GM19467 (cell line): Measurements from ENCODE around the gene TEX22.

Experiments
- ATAC-seq: cut with Tn5 transposase; IDR thresholded peaks from one replicate; pipeline ENCODE4 v1.9.1; 2021; ENCODE audit warnings: mild to moderate bottlenecking, moderate library complexity; ENCODE audit not compliant: unreplicated experiment

Gene TEX22

GRCh38 chr14:105384041-105384557 is 14.2 kb upstream of the TEX22 start:
- ATAC-seq, result no peak

GRCh38 chr14:105384605-105385321 is 13.6 kb upstream of the TEX22 start:
- no peak for ATAC-seq

- no peak for ATAC-seq
These were observed 13.1 kb upstream of the TEX22 start for GRCh38 chr14:105385322-105385637.

GRCh38 chr14:105385698-105386365 is 12.5 kb upstream of the TEX22 start:
- no peak for ATAC-seq

GRCh38 chr14:105386581-105387529 is 11.5 kb upstream of the TEX22 start:
- ATAC-seq, result no peak

- no peak for ATAC-seq
These were observed 10.8 kb upstream of the TEX22 start for GRCh38 chr14:105387530-105387922.

GRCh38 chr14:105388110-105388951 is 10.0 kb upstream of the TEX22 start:
- no peak for ATAC-seq

- no peak for ATAC-seq
These were observed 9.4 kb upstream of the TEX22 start for GRCh38 chr14:105388976-105389375.

- ATAC-seq, result no peak
These were observed 8.8 kb upstream of the TEX22 start for GRCh38 chr14:105389534-105389933.

- no peak for ATAC-seq
These were observed 8.1 kb upstream of the TEX22 start for GRCh38 chr14:105389976-105390848.

GRCh38 chr14:105390849-105391500 is 7.4 kb upstream of the TEX22 start:
- ATAC-seq, result no peak

- no peak for ATAC-seq
These were observed 6.8 kb upstream of the TEX22 start for GRCh38 chr14:105391541-105391940.

- ATAC-seq, result no peak
These were observed 5.9 kb upstream of the TEX22 start for GRCh38 chr14:105392131-105393090.

GRCh38 chr14:105393151-105393550 is 5.2 kb upstream of the TEX22 start:
- no peak for ATAC-seq

GRCh38 chr14:105394714-105395537 is 3.4 kb upstream of the TEX22 start:
- no peak for ATAC-seq

GRCh38 chr14:105395538-105395854 is 2.8 kb upstream of the TEX22 start:
- no peak for ATAC-seq

- no peak for ATAC-seq
These were observed 897 bp upstream of the TEX22 start for GRCh38 chr14:105397350-105397931.
